C4-2B (cell line): ENCODE data around the gene CAVIN1.
"Not testable (repeated sequence)": the region's sequence is repeated elsewhere in the genome, so short reads cannot be mapped to it uniquely, and the experiment has no call there.

Experiments
- H3K27ac ChIP-seq: fragments of 450-650 bp; 2 replicates; pipeline ENCODE4 v1.5.1; 2017
- ZFX ChIP-seq: fragments of 450-650 bp; IDR thresholded peaks from 2 replicates; pipeline ENCODE4 v1.6.1; 2017
- TF ChIP-seq, protein P1 (sequence below): fragments of 450-650 bp; conservative IDR thresholded peaks from 2 replicates; pipeline ENCODE4 v1.5.1; 2017; ENCODE audit warnings: mild to moderate bottlenecking

The CAVIN1 gene

GRCh38 chr17:42362245-42362961 is 60.7 kb downstream of the CAVIN1 start:
- TF ChIP-seq ZFX, result no peak
- TF ChIP-seq, protein P1, sequence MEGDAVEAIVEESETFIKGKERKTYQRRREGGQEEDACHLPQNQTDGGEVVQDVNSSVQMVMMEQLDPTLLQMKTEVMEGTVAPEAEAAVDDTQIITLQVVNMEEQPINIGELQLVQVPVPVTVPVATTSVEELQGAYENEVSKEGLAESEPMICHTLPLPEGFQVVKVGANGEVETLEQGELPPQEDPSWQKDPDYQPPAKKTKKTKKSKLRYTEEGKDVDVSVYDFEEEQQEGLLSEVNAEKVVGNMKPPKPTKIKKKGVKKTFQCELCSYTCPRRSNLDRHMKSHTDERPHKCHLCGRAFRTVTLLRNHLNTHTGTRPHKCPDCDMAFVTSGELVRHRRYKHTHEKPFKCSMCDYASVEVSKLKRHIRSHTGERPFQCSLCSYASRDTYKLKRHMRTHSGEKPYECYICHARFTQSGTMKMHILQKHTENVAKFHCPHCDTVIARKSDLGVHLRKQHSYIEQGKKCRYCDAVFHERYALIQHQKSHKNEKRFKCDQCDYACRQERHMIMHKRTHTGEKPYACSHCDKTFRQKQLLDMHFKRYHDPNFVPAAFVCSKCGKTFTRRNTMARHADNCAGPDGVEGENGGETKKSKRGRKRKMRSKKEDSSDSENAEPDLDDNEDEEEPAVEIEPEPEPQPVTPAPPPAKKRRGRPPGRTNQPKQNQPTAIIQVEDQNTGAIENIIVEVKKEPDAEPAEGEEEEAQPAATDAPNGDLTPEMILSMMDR, result no peak
- H3K27ac ChIP-seq, result no peak overlapping the region

GRCh38 chr17:42361781-42362186 is 61.3 kb downstream of the CAVIN1 start:
- TF ChIP-seq, protein P1, result no peak
- TF ChIP-seq ZFX, result no peak
- no peak overlapping the region for H3K27ac ChIP-seq

- H3K27ac ChIP-seq, result not testable (repeated sequence)
Observed at GRCh38 chr17:42360388-42360787, 62.7 kb downstream of the CAVIN1 start.

DNA sequence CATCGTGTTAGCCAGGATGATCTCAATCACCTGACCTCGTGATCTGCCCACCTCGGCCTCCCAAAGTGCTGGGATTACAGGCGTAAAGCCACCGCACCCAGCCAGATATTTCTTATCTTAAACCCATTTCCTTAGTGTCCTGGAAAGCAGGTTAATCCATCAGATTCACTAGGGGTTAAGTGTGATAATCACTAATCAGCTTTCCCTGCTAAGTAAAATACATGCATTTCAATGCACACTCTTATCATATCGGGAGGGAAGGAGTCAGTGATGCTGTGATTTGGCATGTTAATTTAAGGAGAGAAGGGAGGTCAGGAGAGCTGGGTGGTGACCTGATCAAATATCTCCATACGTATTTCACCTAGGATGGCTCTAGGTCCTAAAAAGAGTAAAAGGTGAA is 63.9 kb downstream of the CAVIN1 start:
- H3K27ac ChIP-seq, result no peak overlapping the region
- TF ChIP-seq, protein P1, result no peak
- no peak for TF ChIP-seq ZFX

- no peak for TF ChIP-seq ZFX
- TF ChIP-seq, protein P1, result no peak
- no peak overlapping the region for H3K27ac ChIP-seq
Observed at GRCh38 chr17:42358434-42358833, 64.6 kb downstream of the CAVIN1 start.

- TF ChIP-seq, protein P1, result no peak
- no peak for TF ChIP-seq ZFX
Observed at GRCh38 chr17:42354956-42355843, 67.9 kb downstream of the CAVIN1 start.

More at GRCh38 chr17:42354956-42355843, 67.9 kb downstream of the CAVIN1 start:
- H3K27ac ChIP-seq, result no peak overlapping the region
